Measurements from ENCODE around the gene FCAMR. TPM values are rescaled to one million over a fixed set of nuclear protein-coding genes. Genes with fewer than 3 reads are reported as not detected.

The FCAMR gene
- total and polyA plus RNA-seq, 2 experiments from 2014 or later: not detected

GRCh38 chr1:206998816-206999215 is 28.6 kb upstream of the FCAMR start (continued):
- TF ChIP-seq REST (IDR thresholded peaks at IDR 0.05; ENCODE audit: unreplicated experiment) (no peak), CREB1 (CRISPR knock-in tag; IDR thresholded peaks at IDR 0.05; ENCODE audit: low read depth) (no peak), JUNB (IDR thresholded peaks at IDR 0.05; ENCODE audit: unreplicated experiment) (no peak)

- no peak overlapping the region for H3K4me2 ChIP-seq
- ATAC-seq (no peak), DNase-seq (ENCODE audit: low spot score) (no peak)
- Mint-ChIP-seq H3K4me1 (no peaks in the 10 kb centered on the region; the same call in 2 of the 3 replicates), H3K27me3 (ENCODE audit: insufficient read depth, low read depth, poor library complexity) (peaks cover 5% of the 10 kb centered on the region), H3K27ac (no peak overlapping the region), H3K9me3 (no peaks in the 10 kb centered on the region), H3K36me3 (ENCODE audit: low read depth) (no peaks in the 10 kb centered on the region), H3K4me3 (no peak overlapping the region)
- H3K27me3 ChIP-seq (ENCODE audit: insufficient read depth): no peaks in the 10 kb centered on the region
- no peaks in the 10 kb centered on the region for H3K4me1 ChIP-seq (ENCODE audit: insufficient read depth)
- H3K79me2 ChIP-seq (replicated peaks; ENCODE audit: insufficient read depth): no peaks in the 10 kb centered on the region
- H2AFZ ChIP-seq: no peak overlapping the region
- H4K20me1 ChIP-seq (replicated peaks; ENCODE audit: insufficient read depth): no peaks in the 10 kb centered on the region
- H3K9me2 ChIP-seq (ENCODE audit: insufficient read depth): no peaks in the 10 kb centered on the region
- H3K36me3 ChIP-seq (ENCODE audit: insufficient read depth): no peaks in the 10 kb centered on the region
- H3K4me3 ChIP-seq: no peak overlapping the region
- H3K27ac ChIP-seq (ENCODE audit: low read depth): no peak overlapping the region
- H3F3A ChIP-seq (replicated peaks; ENCODE audit: low read depth): no peaks in the 10 kb centered on the region
- no peak for TF ChIP-seq JUNB (IDR thresholded peaks at IDR 0.05; ENCODE audit: unreplicated experiment)
- no peak for TF ChIP-seq ZNF462 (CRISPR knock-in tag; IDR thresholded peaks at IDR 0.05)
- TF ChIP-seq REST (IDR thresholded peaks at IDR 0.05; ENCODE audit: unreplicated experiment): no peak
- no peak for TF ChIP-seq STAT1 (IDR thresholded peaks at IDR 0.05; ENCODE audit: unreplicated experiment)
- TF ChIP-seq NANOG (IDR thresholded peaks at IDR 0.05; ENCODE audit: borderline replicate concordance): no peak
- TF ChIP-seq POLR2AphosphoS5 (IDR thresholded peaks at IDR 0.05; ENCODE audit: low read depth): no peak
- TF ChIP-seq EZH2 (IDR thresholded peaks at IDR 0.05; ENCODE audit: low read depth, unreplicated experiment): no peak
- no peak for TF ChIP-seq ZNF114 (CRISPR knock-in tag; IDR thresholded peaks at IDR 0.05)
- no peak for TF ChIP-seq CTCF (conservative IDR thresholded peaks at IDR 0.05; ENCODE audit: low read depth in 2 of 2)
- TF ChIP-seq CREB1 (CRISPR knock-in tag; IDR thresholded peaks at IDR 0.05; ENCODE audit: low read depth): no peak
Measured at GRCh38 chr1:206992790-206993189, 22.5 kb upstream of the FCAMR start.

Data from GM23338 (cell line).